ENCODE results near the gene CDC42BPG.

Gene CDC42BPG

DNA sequence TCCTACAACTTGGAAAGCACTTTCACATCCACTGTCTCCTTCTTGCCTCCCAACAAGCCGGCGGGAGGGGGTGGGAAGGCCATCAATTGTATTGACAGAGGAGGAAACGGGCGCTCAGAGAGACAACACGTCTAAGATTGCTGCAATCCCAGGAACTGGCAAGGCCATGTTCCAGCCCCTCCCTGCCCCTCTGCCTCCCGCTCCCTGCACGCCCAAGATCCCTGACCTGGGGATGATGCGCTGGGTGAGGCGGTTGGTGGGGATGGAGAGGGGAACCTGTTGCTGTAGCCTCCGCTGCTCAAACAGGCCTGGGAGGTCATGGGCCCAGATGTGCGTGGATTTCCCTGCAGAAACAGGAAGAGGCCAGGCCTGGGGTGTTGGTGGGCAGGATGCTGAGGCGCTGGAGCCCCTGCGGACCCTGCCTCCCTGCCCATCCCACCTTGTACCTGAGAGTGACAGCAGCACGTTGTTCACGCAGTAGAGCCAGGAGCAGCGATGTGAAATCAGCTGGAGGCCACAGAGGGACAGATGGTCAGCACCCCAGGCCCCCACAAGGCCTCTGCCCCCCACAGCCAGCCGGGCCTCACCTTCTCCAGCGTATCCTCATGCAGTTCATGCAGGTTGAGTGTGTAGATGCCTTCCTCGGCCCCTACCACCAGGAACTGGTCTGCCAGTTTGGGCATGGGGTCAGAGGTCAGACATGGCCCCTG is 48.3 kb downstream of the CDC42BPG start:
- TF ChIP-seq, protein P1, sequence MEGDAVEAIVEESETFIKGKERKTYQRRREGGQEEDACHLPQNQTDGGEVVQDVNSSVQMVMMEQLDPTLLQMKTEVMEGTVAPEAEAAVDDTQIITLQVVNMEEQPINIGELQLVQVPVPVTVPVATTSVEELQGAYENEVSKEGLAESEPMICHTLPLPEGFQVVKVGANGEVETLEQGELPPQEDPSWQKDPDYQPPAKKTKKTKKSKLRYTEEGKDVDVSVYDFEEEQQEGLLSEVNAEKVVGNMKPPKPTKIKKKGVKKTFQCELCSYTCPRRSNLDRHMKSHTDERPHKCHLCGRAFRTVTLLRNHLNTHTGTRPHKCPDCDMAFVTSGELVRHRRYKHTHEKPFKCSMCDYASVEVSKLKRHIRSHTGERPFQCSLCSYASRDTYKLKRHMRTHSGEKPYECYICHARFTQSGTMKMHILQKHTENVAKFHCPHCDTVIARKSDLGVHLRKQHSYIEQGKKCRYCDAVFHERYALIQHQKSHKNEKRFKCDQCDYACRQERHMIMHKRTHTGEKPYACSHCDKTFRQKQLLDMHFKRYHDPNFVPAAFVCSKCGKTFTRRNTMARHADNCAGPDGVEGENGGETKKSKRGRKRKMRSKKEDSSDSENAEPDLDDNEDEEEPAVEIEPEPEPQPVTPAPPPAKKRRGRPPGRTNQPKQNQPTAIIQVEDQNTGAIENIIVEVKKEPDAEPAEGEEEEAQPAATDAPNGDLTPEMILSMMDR (conservative IDR thresholded peaks at IDR 0.05) = no peak
- H3K27ac ChIP-seq = no peak overlapping the region

DNA sequence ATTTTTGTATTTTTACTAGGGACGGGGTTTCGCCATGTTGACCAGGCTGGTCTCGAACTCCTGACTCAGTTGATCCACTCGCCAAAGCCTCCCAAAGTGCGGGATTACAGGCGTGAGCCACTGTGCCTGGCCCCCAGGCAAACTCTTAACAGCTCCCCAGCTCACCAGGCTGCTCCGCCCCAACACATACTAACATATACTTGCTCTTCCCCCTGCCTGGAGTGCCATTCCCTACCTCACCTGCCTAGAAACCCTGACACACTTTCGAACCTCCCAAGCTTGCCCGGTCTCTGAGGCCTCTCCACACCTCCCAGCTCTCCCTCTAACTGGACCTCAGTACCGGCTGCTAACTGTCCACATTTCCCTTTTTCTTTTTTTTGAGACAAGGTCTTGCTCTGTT is 49.9 kb downstream of the CDC42BPG start:
- H3K27ac ChIP-seq = no peak overlapping the region
- TF ChIP-seq, protein P1 (conservative IDR thresholded peaks at IDR 0.05) = no peak

DNA sequence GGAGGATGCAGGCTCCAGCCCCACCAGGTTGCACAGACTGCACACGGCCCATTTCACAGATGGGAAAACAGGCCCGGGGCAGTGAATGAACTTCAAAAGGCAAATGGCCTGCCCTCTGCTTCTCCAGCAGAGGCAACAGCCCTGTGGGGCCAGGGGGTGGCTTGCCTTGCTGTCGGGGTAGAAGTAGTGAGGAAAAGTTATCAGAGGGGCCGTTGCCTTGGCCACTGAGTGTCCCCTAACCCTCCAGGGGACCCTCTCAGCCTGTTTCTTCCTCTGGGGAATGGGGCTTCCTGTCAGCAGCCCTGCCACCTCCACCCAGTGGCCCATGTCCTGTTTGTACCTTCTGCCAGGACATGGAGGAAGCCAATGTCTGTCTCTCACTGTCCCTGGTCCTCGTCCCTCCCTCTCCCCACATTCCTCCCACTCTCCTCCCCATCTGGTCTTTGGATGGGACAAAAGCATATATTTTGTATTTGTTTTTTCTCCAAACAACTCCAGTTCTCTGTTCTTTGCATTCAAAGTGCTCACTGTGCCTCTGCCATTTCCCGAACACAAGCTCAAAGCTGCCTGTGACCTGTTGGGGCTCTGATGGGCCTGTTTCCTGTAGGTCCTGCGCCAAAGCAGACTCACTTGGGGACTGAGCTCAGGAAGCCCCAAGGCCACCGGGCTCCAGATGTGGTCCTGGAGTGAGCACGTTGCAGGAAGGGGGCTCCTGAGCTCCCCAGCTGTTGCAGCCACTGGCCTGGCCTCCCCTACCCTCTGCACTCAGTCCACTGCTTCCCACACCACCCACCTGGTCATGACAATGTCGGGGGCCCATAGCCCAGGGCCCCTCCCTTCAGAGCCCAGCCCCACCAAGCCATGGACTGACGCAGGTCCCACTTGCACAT is 50.9 kb downstream of the CDC42BPG start:
- no peak overlapping the region for H3K27ac ChIP-seq
- TF ChIP-seq, protein P1 (conservative IDR thresholded peaks at IDR 0.05) = no peak

DNA sequence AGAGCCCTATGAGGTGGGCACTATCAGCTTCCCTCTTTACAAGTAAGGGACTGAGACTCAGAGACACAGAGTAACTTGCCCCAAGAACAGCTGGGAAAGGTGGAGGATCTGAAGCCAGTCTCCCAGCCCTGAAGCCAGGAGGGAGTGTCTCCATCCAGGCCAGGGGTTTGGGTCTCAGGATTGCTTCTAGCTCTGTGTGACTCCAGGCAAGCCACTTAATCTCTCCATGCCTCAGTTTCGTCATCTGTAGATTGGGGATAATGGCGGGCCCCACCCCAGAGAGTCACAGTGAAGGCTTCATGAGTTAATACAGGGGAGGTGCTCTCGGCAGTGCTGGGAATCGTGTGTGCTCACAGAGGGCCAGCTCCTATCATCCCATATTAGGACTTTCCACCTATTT is 52.0 kb downstream of the CDC42BPG start:
- TF ChIP-seq, protein P1 (conservative IDR thresholded peaks at IDR 0.05) = no peak

DNA sequence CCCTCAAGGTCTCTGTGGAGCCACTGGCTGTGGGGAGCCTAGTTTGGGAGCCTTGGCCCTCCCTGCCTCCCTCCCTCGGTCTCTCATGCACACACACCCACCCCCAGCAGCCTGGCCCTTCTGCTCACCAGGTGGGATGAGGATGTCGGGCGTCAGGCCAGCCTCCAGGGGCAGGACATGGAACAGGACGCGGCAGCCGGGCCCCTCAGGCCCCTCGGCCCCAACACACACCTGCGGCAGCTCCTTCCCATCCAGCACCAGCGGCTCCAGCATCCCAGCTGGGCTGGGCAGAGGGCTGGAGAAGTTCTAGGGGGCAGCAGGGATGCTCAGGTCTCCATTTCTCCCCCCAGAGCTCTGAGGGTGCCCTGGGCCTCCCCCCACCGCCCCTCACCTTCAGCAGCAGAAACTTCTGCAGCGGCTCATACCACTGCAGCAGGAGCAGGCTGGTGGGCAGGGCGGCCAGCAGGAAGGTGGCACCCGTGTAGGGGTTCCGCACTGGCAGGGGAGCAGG is 52.6 kb downstream of the CDC42BPG start:
- no peak overlapping the region for H3K27ac ChIP-seq
- TF ChIP-seq, protein P1 (conservative IDR thresholded peaks at IDR 0.05) = no peak

More for the DNA sequence above, 52.0 kb downstream of the CDC42BPG start:
- no peak overlapping the region for H3K27ac ChIP-seq

DNA sequence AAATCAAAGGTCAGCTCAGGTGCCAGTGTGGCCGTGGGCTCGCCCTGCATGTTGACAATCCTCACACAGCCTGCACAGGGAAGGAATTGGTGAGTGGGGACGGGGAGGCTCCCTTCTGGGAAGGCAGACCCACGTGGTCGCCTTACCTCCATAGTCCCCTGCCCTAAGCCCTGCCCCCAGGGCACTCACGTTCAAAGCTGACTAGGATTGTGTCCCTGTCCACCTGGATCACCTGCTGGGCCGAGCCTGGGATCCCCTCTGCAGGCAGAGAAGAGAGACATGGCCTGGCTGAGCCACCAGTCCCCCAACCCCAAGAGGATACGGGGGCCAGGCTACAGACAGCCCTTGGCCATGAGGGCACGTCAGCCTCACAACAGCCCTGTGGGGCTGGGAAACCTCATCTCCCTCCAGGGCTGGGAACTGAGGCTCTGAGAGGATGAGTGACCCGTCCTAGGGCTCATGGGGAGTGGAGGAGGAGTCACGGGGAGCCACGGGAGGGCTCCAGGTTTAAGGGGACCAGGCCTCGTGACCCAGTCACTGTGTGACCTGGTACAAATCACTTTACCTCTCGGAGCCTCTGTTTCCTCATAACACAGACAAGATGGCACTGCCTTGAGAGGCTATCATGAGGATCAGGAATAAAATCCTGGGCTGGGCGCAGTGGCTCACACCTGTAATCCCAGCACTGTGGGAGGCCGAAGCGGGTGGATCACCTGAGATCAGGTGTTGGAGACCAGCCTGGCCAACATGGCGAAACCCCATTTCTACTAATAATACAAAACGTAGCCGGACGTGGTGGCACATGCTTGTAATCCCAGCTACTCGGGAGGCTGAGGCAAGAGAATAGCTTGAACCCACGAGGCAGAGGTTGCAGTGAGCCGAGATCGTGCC is 54.0 kb downstream of the CDC42BPG start:
- H3K27ac ChIP-seq = no peak overlapping the region
- TF ChIP-seq, protein P1 (conservative IDR thresholded peaks at IDR 0.05) = no peak
